IMR-90 (cell line): ENCODE results near the gene CD99L2. TPM values are rescaled to one million over a fixed set of nuclear protein-coding genes. Genes with fewer than 3 reads are reported as not detected.

Experiments used
- ATAC-seq: fragments of 200-7000 bp; cut with Tn5 transposase; 2 replicates; pipeline ENCODE4 v1.9.1; 2020; ENCODE audit warnings: low read depth, mild to moderate bottlenecking, moderate library complexity
- BruUV-seq: library from RNA; stranded (reverse); fragments of 400-500 nt; replicated peaks from 2 replicates; lab custom pipeline; 2021; lab: Mats Ljungman, UMichigan
- CTCF ChIA-PET: fragments of 300-600 bp; formaldehyde crosslinking; extraction: SDS; loops from one replicate; lab custom pipeline; 2021; ENCODE audit warnings: antibody characterized with exemption; lab: Yijun Ruan, JAX
- POLR2A ChIA-PET: fragments of 300-600 bp; sonication (Branson Sonifier 250); formaldehyde crosslinking; loops from one replicate; lab custom pipeline; 2022; ENCODE audit warnings: antibody characterized with exemption; ENCODE audit not compliant: unreplicated experiment; lab: Charles Lee
- DNase-seq: peaks from one replicate; pipeline ENCODE4 v3.0.0; 2013
- H2AFZ ChIP-seq: replicated peaks from 2 replicates; pipeline ENCODE3; 2013; ENCODE audit warnings: low read length, mild to moderate bottlenecking; ENCODE audit not compliant: poor library complexity
- H2AK5ac ChIP-seq: 2 replicates; pipeline ENCODE4 v1.6.1; 2013; ENCODE audit warnings: low read depth, low read length, inconsistent platforms
- H2AK9ac ChIP-seq: replicated peaks from 2 replicates; pipeline ENCODE3; 2013; ENCODE audit warnings: mild to moderate bottlenecking, low read depth, low read length, moderate library complexity; ENCODE audit not compliant: poor library complexity
- H2BK120ac ChIP-seq: 2 replicates; pipeline ENCODE4 v1.6.1; 2013; ENCODE audit warnings: low read depth, low read length, inconsistent platforms
- H2BK15ac ChIP-seq: 3 replicates; pipeline ENCODE4 v1.6.1; 2013; ENCODE audit warnings: low read depth, low read length, inconsistent platforms
- H2BK20ac ChIP-seq: 2 replicates; pipeline ENCODE4 v1.6.1; 2013; ENCODE audit warnings: low read depth, mild to moderate bottlenecking, inconsistent platforms, low read length, moderate library complexity
- H2BK5ac ChIP-seq: 2 replicates; pipeline ENCODE4 v1.6.1; 2013; ENCODE audit warnings: mild to moderate bottlenecking, low read depth, low read length, inconsistent platforms; ENCODE audit not compliant: poor library complexity, severe bottlenecking
- H3K14ac ChIP-seq: replicated peaks from 2 replicates; pipeline ENCODE4 v1.6.1; 2013; ENCODE audit warnings: low read depth, low read length, inconsistent platforms
- H3K18ac ChIP-seq: 2 replicates; pipeline ENCODE4 v1.6.1; 2013; ENCODE audit warnings: low read depth, low read length, control low read depth
- H3K23ac ChIP-seq: 2 replicates; pipeline ENCODE4 v1.6.1; 2013; ENCODE audit warnings: low read depth, low read length, inconsistent platforms
- H3K27ac ChIP-seq: 2 replicates; pipeline ENCODE4 v1.5.1; 2013; ENCODE audit warnings: mild to moderate bottlenecking, control low read depth, low read length; ENCODE audit not compliant: insufficient read depth
- H3K27me3 ChIP-seq: 2 replicates; pipeline ENCODE4 v1.6.1; 2013; ENCODE audit warnings: low read length; ENCODE audit not compliant: control insufficient read depth, insufficient read depth
- H3K36me3 ChIP-seq: 2 replicates; pipeline ENCODE4 v1.6.1; 2013; ENCODE audit warnings: low read length, mixed read lengths; ENCODE audit not compliant: control insufficient read depth, insufficient read depth
- H3K4ac ChIP-seq: 2 replicates; pipeline ENCODE4 v1.6.1; 2013; ENCODE audit warnings: low read depth, low read length, inconsistent platforms
- H3K4me1 ChIP-seq: 2 replicates; pipeline ENCODE4 v1.6.1; 2013; ENCODE audit warnings: low read length, mixed read lengths; ENCODE audit not compliant: control insufficient read depth, insufficient read depth
- H3K4me2 ChIP-seq: 2 replicates; pipeline ENCODE4 v1.6.1; 2013; ENCODE audit warnings: low read depth, mild to moderate bottlenecking, control low read depth, low read length, moderate library complexity
- H3K4me3 ChIP-seq: 2 replicates; pipeline ENCODE4 v1.5.1; 2013; ENCODE audit warnings: low read depth, mild to moderate bottlenecking, control low read depth, low read length, moderate library complexity; ENCODE audit not compliant: insufficient read depth
- H3K56ac ChIP-seq: 2 replicates; pipeline ENCODE4 v1.6.1; 2013; ENCODE audit warnings: low read length, inconsistent platforms; ENCODE audit not compliant: insufficient read depth; ENCODE audit errors: extremely low read depth
- H3K79me1 ChIP-seq, 2 experiments: 2 replicates each; pipeline ENCODE4 v1.6.1; 2013; ENCODE audit warnings: low read length in 2 of 2, inconsistent platforms in 1 of 2, low read depth in 1 of 2
- H3K9ac ChIP-seq: 2 replicates; pipeline ENCODE4 v1.6.1; 2013; ENCODE audit warnings: low read depth, low read length, control low read depth
- H3K9me1 ChIP-seq: 2 replicates; pipeline ENCODE4 v1.6.1; 2013; ENCODE audit warnings: low read length, inconsistent platforms; ENCODE audit not compliant: insufficient read depth
- H3K9me3 ChIP-seq: 2 replicates; pipeline ENCODE4 v1.6.1; 2013; ENCODE audit warnings: low read length; ENCODE audit not compliant: control insufficient read depth, insufficient read depth
- H4K20me1 ChIP-seq: 2 replicates; pipeline ENCODE4 v1.6.1; 2013; ENCODE audit warnings: low read length, inconsistent platforms; ENCODE audit not compliant: insufficient read depth
- H4K5ac ChIP-seq: 2 replicates; pipeline ENCODE4 v1.6.1; 2013; ENCODE audit warnings: mild to moderate bottlenecking, low read depth, low read length, control low read depth
- H4K8ac ChIP-seq, 2 experiments: 2 replicates each; pipeline ENCODE4 v1.6.1; 2013; ENCODE audit warnings: low read depth in 2 of 2, low read length in 2 of 2, control low read depth in 1 of 2, inconsistent platforms in 1 of 2
- H4K91ac ChIP-seq: 2 replicates; pipeline ENCODE4 v1.6.1; 2013; ENCODE audit warnings: low read depth, low read length, inconsistent platforms; ENCODE audit not compliant: insufficient read depth
- BHLHE40 ChIP-seq: fragments of 150-350 bp; IDR thresholded peaks from 2 replicates; pipeline ENCODE4 v1.6.1; 2016; ENCODE audit warnings: mild to moderate bottlenecking, low read depth, low read length
- CEBPB ChIP-seq: IDR thresholded peaks from 2 replicates; pipeline ENCODE4 v1.6.1; 2012; ENCODE audit warnings: low read depth, low read length, improper control_type of control experiment
- CHD1 ChIP-seq: IDR thresholded peaks from 2 replicates; pipeline ENCODE4 v1.6.1; 2012; ENCODE audit warnings: low read depth, low read length, improper control_type of control experiment
- CTCF ChIP-seq: conservative IDR thresholded peaks from 2 replicates; pipeline ENCODE4 v1.5.1; 2012; ENCODE audit warnings: mild to moderate bottlenecking, low read depth, low read length, improper control_type of control experiment
- FOS ChIP-seq: fragments of 150-350 bp; IDR thresholded peaks from 2 replicates; pipeline ENCODE4 v1.6.1; 2016; ENCODE audit warnings: low read depth, low read length
- MAFK ChIP-seq: IDR thresholded peaks from 2 replicates; pipeline ENCODE4 v1.6.1; 2012; ENCODE audit warnings: low read depth, low read length, improper control_type of control experiment
- MAZ ChIP-seq: IDR thresholded peaks from 2 replicates; pipeline ENCODE4 v1.6.1; 2012; ENCODE audit warnings: low read depth, mild to moderate bottlenecking, low read length, improper control_type of control experiment, moderate library complexity, borderline replicate concordance
- MXI1 ChIP-seq: IDR thresholded peaks from 2 replicates; pipeline ENCODE4 v1.6.1; 2012; ENCODE audit warnings: low read depth, mild to moderate bottlenecking, low read length, moderate library complexity, borderline replicate concordance
- NFE2L2 ChIP-seq: fragments of 150-350 bp; IDR thresholded peaks from 2 replicates; pipeline ENCODE4 v1.6.1; 2016; ENCODE audit warnings: low read depth, mild to moderate bottlenecking, low read length
- RCOR1 ChIP-seq: IDR thresholded peaks from 2 replicates; pipeline ENCODE4 v1.6.1; 2012; ENCODE audit warnings: mild to moderate bottlenecking, low read length, improper control_type of control experiment; ENCODE audit not compliant: insufficient replicate concordance
- RFX5 ChIP-seq: IDR thresholded peaks from 2 replicates; pipeline ENCODE4 v1.8.0; 2012; ENCODE audit warnings: low read depth, mild to moderate bottlenecking, low read length, moderate library complexity
- SMC3 ChIP-seq: fragments of 150-350 bp; IDR thresholded peaks from 2 replicates; pipeline ENCODE4 v1.6.1; 2016; ENCODE audit warnings: low read depth, mild to moderate bottlenecking, antibody characterized with exemption, low read length, moderate library complexity
- WGBS, 2 experiments: methylation state at CpG; one replicate each; pipeline versions ENCODE4 v1.1.5 to v1.1.7; 2013; ENCODE audit warnings: missing lambda C conversion rate in 2 of 2; ENCODE audit not compliant: insufficient read length in 1 of 2; ENCODE audit errors: extremely low coverage in 2 of 2; 5-methylcytosine and 5-hydroxymethylcytosine counted together
- dilution Hi-C: fragments of 300-500 bp; cut with HindIII; formaldehyde crosslinking; loops from one replicate; pipeline ENCODE4 v1.14.3; 2018; ENCODE audit warnings: low sequenced_read_pairs; ENCODE audit not compliant: unreplicated experiment
- in situ Hi-C: fragments of 300-500 bp; cut with MboI; formaldehyde crosslinking; loops from 3 replicates; pipeline ENCODE4 v1.14.3; 2019; ENCODE audit warnings: low sequenced_read_pairs, inconsistent platforms, mixed read lengths
- intact Hi-C: fragments of 100-400 bp; cut with micrococcal nuclease; formaldehyde crosslinking; loops from 2 replicates; pipeline ENCODE4 v1.10.0; 2022
- polyA plus RNA-seq, 3 experiments: library from polyadenylated mRNA; depleted of rRNA; stranded (reverse); fragments of >200 nt; gene quantifications; 2 replicates each; pipeline ENCODE4 v1.2.3, GENCODE V29; 2012; ENCODE audit warnings: low replicate concordance in 1 of 3
- total RNA-seq: library from RNA; depleted of rRNA; stranded (reverse); fragments of >200 nt; gene quantifications from 2 replicates; pipeline ENCODE4 v1.2.3, GENCODE V29; 2012

Gene CD99L2
- total and polyA plus RNA-seq, 2 of the 4 experiments (the other 2 are of a cell fraction) = 17.4 to 41.4 TPM

GRCh38 chrX:150806827-150807226 is 91.6 kb downstream of the CD99L2 start:
- POLR2A ChIA-PET = no interaction called here
- H3K23ac ChIP-seq = no peak overlapping the region
- no peak overlapping the region for H3K4me3 ChIP-seq
- no peak overlapping the region for H3K27ac ChIP-seq
- H3K14ac ChIP-seq = no peak overlapping the region
- H4K5ac ChIP-seq = no peak overlapping the region
- H3K56ac ChIP-seq = no peak overlapping the region
- CTCF ChIA-PET = no interaction called here
- H3K4me2 ChIP-seq = no peak overlapping the region
- H3K36me3 ChIP-seq = no peaks in the 10 kb centered on the region
- ATAC-seq = no peak
- H2AFZ ChIP-seq = no peak overlapping the region
- no peak overlapping the region for H4K91ac ChIP-seq
- H2BK5ac ChIP-seq = no peak overlapping the region
- no peak overlapping the region for H3K18ac ChIP-seq
- dilution Hi-C loops (no loop called here), intact Hi-C loops (no loop called here), in situ Hi-C loops (no loop called here)
- no peak overlapping the region for H2AK5ac ChIP-seq
- no peak overlapping the region for H2AK9ac ChIP-seq
- no peak overlapping the region for H3K9ac ChIP-seq
- no peaks in the 10 kb centered on the region for H3K27me3 ChIP-seq
- H4K8ac ChIP-seq = no peak overlapping the region
- no peaks in the 10 kb centered on the region for H4K20me1 ChIP-seq
- no peak overlapping the region for H2BK15ac ChIP-seq
- no peaks in the 10 kb centered on the region for H3K9me3 ChIP-seq
- H3K4me1 ChIP-seq = no peaks in the 10 kb centered on the region
- H2BK120ac ChIP-seq = no peak overlapping the region
- no peaks in the 10 kb centered on the region for H3K9me1 ChIP-seq
- no peak overlapping the region for H3K4ac ChIP-seq
- WGBS, 2 experiments = no CpG with 5 or more reads among the region's 1 CpG
- no peaks in the 10 kb centered on the region for H3K79me1 ChIP-seq
- TF ChIP-seq FOS = no peak
- no peak for TF ChIP-seq MXI1
- TF ChIP-seq CHD1 = no peak
- no peak for TF ChIP-seq SMC3
- no peak for TF ChIP-seq CTCF
- TF ChIP-seq CEBPB = no peak
- TF ChIP-seq BHLHE40 = no peak
- TF ChIP-seq NFE2L2 = no peak
- TF ChIP-seq RFX5 = no peak
- no peak for TF ChIP-seq RCOR1
- TF ChIP-seq MAFK = no peak
- no peak for TF ChIP-seq MAZ
- no peak overlapping the region for H2BK20ac ChIP-seq
- no TSS peak for BruUV-seq
- DNase-seq = no peak
